Measurements from ENCODE around the gene BAHD1. TPM values are rescaled to one million over a fixed set of nuclear protein-coding genes. Genes with fewer than 3 reads are reported as not detected.

Gene BAHD1
- total RNA-seq, 1 donor from 2014 or later, result 23.9 TPM

- no peak overlapping the region for H3K27ac Mint-ChIP-seq
- H3K4me1 Mint-ChIP-seq, result peaks cover 8% of the 10 kb centered on the region
- no peaks in the 10 kb centered on the region for H3K36me3 Mint-ChIP-seq
- no peaks in the 10 kb centered on the region for H3K9me3 Mint-ChIP-seq
- H3K4me3 Mint-ChIP-seq, result no peak overlapping the region
- DNase-seq (ENCODE audit: low spot score in 2 of 2, unreplicated experiment in 2 of 2), result no peak
- no peak for TF ChIP-seq CTCF (IDR thresholded peaks at IDR 0.05; ENCODE audit: unreplicated experiment)
- peaks cover 29% of the 10 kb centered on the region for H3K27me3 Mint-ChIP-seq (ENCODE audit: low read depth)
These were observed 12.6 kb upstream of the BAHD1 start for GRCh38 chr15:40428185-40428584.

DNA sequence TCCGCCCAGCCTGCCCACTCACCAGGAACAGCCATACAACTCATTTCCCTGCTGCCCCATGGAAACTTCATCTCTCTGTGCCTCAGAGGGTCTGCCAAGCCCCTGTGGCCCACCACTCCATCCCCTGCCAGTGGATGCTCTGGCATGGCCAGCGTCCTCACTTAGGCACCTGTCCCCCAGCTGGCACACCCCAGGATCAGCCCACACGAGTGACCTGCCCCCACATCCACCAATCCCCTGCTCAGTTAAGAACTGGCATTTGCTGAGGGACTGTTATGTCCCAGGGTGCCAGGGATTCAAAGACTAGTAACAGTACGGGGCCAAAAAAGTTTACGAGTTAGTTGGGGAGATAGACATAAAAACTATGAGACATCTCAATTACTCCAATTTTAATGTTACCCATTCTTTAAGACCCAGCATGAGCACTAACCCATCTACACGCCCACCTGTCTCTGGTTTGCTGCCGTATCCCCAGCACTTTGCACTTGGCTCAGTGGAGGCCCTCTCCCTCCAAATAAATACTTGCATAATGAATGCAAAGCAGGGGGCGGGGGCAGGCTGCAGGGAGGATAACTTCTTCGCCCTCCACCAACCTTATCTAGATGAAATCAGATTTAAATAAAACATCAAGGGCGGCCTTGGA is 11.6 kb upstream of the BAHD1 start:
- Mint-ChIP-seq H3K4me1 (peaks cover 8% of the 10 kb centered on the region), H3K27ac (no peak overlapping the region), H3K9me3 (no peaks in the 10 kb centered on the region), H3K36me3 (peaks cover 1% of the 10 kb centered on the region), H3K4me3 (no peak overlapping the region), H3K27me3 (ENCODE audit: low read depth) (peaks cover 39% of the 10 kb centered on the region)
- TF ChIP-seq CTCF (IDR thresholded peaks at IDR 0.05; ENCODE audit: unreplicated experiment), result no peak
- DNase-seq (ENCODE audit: low spot score in 2 of 2, unreplicated experiment in 2 of 2), result no peak

GRCh38 chr15:40430271-40430805 is 10.4 kb upstream of the BAHD1 start:
- Mint-ChIP-seq H3K9me3 (no peaks in the 10 kb centered on the region), H3K36me3 (peaks cover 1% of the 10 kb centered on the region), H3K27me3 (ENCODE audit: low read depth) (peaks cover 50% of the 10 kb centered on the region), H3K4me1 (peaks cover 8% of the 10 kb centered on the region), H3K4me3 (no peak overlapping the region), H3K27ac (no peak overlapping the region)
- no peak for DNase-seq (ENCODE audit: low spot score in 2 of 2, unreplicated experiment in 2 of 2)
- TF ChIP-seq CTCF (IDR thresholded peaks at IDR 0.05; ENCODE audit: unreplicated experiment), result no peak

DNA sequence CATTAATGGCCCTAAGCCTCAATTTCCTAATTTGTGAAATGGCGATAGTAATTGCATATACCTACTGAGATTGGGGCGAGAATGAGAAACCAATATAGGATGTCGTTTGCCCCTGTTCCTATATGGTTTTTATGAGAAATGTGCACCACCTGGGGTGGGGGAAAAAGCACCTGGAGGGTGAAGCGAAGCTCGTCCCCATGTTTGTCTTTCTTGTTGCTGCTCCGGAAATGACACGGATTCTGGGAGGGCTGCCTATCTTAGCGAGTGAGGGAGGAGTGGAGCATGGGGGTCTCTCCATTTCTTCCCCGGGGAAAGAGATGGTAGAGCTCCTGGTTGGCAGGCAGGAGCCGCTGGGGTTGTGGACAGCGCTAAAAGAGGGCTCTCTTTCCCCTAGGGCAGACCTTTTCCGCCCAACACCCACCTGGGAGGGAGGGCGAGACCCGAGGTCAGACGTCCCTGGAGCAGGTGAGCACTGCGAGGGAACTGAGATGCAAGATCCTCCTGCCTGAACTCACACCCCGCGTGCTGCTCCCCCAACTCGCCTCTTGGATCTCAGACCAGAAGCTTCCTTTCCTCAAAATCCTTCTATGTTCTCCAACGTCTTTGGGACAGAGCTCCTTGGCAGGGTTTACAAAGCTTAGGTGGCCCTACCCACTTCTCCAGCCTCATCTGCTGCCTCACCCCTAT is 5.6 kb upstream of the BAHD1 start:
- Mint-ChIP-seq H3K27ac (no peak overlapping the region), H3K4me1 (peaks cover 46% of the 10 kb centered on the region)
- DNase-seq (ENCODE audit: low spot score in 2 of 2, unreplicated experiment in 2 of 2), result no peak

GRCh38 chr15:40435710-40436089 is 5.1 kb upstream of the BAHD1 start:
- Mint-ChIP-seq H3K4me3 (peak overlapping the region; percentile 59), H3K4me1 (peaks cover 42% of the 10 kb centered on the region), H3K36me3 (peaks cover 1% of the 10 kb centered on the region), H3K9me3 (no peaks in the 10 kb centered on the region), H3K27me3 (ENCODE audit: low read depth) (peaks cover 78% of the 10 kb centered on the region), H3K27ac (no peak overlapping the region)
- no peak for TF ChIP-seq CTCF (IDR thresholded peaks at IDR 0.05; ENCODE audit: unreplicated experiment)
- DNase-seq (ENCODE audit: low spot score in 2 of 2, unreplicated experiment in 2 of 2), result no peak

More for the DNA sequence above, 5.6 kb upstream of the BAHD1 start:
- Mint-ChIP-seq H3K9me3 (no peaks in the 10 kb centered on the region), H3K4me3 (peak overlapping the region; percentile 59), H3K27me3 (ENCODE audit: low read depth) (peaks cover 82% of the 10 kb centered on the region), H3K36me3 (peaks cover 1% of the 10 kb centered on the region)
- no peak for TF ChIP-seq CTCF (IDR thresholded peaks at IDR 0.05; ENCODE audit: unreplicated experiment)

Measured in mesothelial cell of epicardium (in vitro differentiated cells).